Coronary artery (tissue), 2 donors: Measurements from ENCODE around the gene GAL3ST2.
"Not testable (repeated sequence)": the region's sequence is repeated elsewhere in the genome, so short reads cannot be mapped to it uniquely, and the experiment has no call there.

Experiments used
- DNase-seq: peaks from one replicate; pipeline ENCODE4 v3.0.0-alpha.2; 2017; ENCODE audit warnings: low spot score
- H3K27ac ChIP-seq, 2 donors: fragments of 200-600 bp; sonication (generic); one replicate each; pipeline ENCODE4 v1.5.1; 2016 to 2019
- H3K4me3 ChIP-seq: fragments of 200-600 bp; sonication (generic); 2 replicates; pipeline ENCODE4 v1.5.1; 2016; ENCODE audit warnings: mild to moderate bottlenecking, moderate library complexity
- TF ChIP-seq, protein P1 (sequence below): fragments of 200-600 bp; sonication (generic); IDR thresholded peaks from one replicate; pipeline ENCODE4 v1.5.1; 2019; ENCODE audit warnings: antibody characterized with exemption

GAL3ST2 gene

DNA sequence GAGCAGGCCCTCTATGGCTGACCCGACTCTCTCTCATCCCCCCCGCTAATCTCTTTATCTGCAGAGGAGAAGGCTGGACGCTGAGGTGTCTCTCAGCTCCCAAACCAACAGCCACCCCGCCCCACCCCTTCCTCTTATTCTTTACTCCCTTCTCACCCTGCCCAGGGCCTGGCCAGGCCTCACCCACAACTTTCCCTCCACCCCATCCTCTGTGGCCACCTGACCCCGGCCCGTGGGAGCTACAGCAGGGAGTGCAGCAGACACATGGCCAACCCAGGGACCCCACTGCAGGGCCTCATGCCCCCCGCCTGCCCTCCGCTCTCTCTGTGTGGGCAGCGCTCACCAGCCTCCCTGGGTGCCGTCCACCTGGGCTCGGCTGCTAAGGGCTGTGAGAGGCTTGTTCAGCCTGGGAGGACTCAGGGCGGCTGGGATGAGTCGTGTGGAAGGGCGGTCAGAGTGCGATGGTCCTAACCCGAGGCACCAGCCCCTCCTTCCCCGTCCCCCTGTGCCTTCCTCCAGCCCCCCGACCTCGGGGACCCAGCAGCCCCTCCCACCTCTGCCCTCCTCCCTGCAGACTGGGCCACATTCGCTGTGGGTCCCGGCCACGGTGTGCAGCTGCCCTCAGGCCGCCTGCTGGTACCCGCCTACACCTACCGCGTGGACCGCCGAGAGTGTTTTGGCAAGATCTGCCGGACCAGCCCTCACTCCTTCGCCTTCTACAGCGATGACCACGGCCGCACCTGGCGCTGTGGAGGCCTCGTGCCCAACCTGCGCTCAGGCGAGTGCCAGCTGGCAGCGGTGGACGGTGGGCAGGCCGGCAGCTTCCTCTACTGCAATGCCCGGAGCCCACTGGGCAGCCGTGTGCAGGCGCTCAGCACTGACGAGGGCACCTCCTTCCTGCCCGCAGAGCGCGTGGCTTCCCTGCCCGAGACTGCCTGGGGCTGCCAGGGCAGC is 39.1 kb downstream of the GAL3ST2 start:
- Histone ChIP-seq H3K27ac (no peak overlapping the region), H3K4me3 (no peak overlapping the region)
- peak; percentile 60 for DNase-seq
- TF ChIP-seq, protein P1, sequence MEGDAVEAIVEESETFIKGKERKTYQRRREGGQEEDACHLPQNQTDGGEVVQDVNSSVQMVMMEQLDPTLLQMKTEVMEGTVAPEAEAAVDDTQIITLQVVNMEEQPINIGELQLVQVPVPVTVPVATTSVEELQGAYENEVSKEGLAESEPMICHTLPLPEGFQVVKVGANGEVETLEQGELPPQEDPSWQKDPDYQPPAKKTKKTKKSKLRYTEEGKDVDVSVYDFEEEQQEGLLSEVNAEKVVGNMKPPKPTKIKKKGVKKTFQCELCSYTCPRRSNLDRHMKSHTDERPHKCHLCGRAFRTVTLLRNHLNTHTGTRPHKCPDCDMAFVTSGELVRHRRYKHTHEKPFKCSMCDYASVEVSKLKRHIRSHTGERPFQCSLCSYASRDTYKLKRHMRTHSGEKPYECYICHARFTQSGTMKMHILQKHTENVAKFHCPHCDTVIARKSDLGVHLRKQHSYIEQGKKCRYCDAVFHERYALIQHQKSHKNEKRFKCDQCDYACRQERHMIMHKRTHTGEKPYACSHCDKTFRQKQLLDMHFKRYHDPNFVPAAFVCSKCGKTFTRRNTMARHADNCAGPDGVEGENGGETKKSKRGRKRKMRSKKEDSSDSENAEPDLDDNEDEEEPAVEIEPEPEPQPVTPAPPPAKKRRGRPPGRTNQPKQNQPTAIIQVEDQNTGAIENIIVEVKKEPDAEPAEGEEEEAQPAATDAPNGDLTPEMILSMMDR, result no peak

DNA sequence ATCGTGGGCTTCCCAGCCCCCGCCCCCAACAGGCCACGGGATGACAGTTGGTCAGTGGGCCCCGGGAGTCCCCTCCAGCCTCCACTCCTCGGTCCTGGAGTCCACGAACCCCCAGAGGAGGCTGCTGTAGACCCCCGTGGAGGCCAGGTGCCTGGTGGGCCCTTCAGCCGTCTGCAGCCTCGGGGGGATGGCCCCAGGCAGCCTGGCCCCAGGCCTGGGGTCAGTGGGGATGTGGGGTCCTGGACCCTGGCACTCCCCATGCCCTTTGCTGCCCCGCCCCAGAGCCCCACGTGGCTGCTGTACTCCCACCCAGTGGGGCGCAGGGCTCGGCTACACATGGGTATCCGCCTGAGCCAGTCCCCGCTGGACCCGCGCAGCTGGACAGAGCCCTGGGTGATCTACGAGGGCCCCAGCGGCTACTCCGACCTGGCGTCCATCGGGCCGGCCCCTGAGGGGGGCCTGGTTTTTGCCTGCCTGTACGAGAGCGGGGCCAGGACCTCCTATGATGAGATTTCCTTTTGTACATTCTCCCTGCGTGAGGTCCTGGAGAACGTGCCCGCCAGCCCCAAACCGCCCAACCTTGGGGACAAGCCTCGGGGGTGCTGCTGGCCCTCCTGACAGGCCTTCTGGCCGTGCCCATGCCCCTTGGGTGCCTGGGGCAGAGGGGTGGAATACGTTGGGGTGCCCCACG is 40.0 kb downstream of the GAL3ST2 start:
- TF ChIP-seq, protein P1, result no peak
- no peak overlapping the region for H3K27ac ChIP-seq
- peak; percentile 69 for DNase-seq
- H3K4me3 ChIP-seq, result no peak overlapping the region

DNA sequence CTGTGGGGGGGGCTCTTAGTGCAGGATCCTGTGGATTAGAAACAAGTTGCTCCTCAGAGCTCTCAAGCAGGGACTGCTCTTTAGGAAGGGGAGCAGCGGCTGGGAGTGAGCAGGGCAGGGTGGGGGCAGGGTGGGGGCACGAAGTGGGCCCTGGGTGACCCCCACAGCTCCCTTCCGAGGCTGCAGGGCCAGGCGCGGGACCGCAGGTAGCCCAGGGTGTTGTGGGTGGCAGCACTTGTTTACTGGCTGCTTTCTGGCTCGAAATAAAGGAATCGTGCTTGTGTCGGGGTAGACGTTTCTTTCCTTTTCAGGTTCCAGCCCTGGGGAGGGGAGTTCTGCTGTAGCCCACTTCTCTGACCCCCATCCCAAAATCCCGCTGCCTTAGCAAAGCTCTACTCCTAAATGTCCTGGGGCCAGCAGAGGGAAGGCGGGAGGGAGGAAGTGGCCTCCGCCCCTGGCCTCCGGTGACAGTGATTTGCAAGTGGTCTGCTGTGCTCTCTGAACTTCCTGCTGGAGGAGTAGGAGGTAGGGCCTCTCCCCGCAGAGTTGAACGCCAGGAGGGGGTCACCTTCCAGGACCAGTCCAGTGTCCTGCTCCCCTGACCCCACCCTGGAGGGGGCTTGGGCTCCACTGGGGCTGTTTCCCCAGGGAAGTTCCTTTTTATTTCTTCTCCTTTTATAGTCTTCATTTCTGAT is 40.7 kb downstream of the GAL3ST2 start:
- Histone ChIP-seq H3K27ac (no peak overlapping the region), H3K4me3 (no peak overlapping the region)
- peak; percentile 71 for DNase-seq
- TF ChIP-seq, protein P1, result no peak

DNA sequence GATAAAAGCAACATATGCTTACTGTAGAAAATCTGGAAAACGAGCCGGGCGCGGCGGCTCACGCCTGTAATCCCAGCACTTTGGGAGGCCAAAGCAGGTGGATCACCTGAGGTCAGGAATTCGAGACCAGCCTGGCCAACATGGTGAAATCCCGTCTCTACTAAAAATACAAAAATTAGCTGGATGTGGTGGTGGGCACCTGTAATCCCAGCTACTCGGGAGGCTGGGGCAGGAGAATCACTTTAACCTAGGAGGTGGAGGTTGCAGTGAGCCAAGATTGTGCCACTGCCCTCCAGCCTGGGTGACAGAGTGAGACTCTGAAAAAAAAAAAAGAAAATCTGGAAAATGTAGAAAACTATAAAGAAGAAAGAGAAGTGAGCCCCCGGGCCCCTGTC is 41.2 kb downstream of the GAL3ST2 start:
- H3K27ac ChIP-seq, H3K4me3 ChIP-seq, DNase-seq: not testable (repeated sequence)

DNA sequence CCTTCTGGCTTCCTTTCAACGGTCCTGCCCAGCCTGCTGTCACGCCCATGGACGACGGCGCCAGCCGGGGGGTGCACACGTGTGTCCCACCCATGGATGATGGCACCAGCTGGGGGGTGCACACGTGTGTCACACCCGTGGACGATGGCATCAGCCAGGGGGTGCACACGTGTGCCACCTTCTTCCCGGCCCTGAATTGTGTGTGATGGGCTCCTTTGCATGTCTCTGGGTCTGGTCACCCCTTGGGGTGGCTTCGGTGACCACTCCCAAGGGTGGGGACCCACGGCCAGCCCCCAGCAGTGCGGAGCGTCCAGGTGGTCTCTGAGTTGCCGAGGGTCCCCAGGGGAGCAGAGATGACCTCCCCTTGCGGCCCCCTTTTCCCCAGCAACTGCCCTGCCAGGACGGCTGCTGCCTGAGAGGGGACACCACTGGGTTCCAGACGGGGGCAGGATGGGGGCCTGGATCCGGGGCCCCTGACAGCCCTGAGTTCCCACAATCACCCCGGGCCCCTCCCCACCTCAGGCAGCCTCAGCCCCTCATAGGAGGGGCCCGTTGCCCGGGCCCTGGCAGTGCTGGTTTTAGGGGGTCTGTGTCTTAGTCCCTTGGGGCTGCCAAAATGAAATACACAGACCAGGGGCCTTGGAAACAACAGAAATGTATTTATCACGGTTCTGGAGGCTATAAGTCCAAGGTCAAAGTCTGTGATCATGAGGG is 41.8 kb downstream of the GAL3ST2 start:
- TF ChIP-seq, protein P1, result no peak
- H3K4me3 ChIP-seq, result no peak overlapping the region
- no peak overlapping the region for H3K27ac ChIP-seq
- peak; percentile 68 for DNase-seq

DNA sequence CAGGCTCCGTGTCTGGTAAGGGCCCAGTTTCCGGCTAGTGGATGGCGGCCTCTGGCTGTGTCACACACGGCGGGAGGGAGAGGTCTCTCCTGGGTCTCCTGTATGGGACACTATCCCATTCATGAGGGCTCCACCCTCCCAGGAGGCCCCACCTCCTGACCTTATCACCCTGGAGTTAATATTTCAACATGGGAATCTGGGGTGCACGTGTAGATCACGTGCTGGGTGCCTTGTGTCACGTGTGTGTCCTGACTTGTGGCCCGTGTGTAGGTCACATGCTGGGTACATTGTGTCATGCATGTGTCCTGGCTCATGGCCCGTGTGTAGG is 42.3 kb downstream of the GAL3ST2 start:
- H3K27ac ChIP-seq, result no peak overlapping the region
- TF ChIP-seq, protein P1, result no peak
- no peak overlapping the region for H3K4me3 ChIP-seq
- no peak for DNase-seq

DNA sequence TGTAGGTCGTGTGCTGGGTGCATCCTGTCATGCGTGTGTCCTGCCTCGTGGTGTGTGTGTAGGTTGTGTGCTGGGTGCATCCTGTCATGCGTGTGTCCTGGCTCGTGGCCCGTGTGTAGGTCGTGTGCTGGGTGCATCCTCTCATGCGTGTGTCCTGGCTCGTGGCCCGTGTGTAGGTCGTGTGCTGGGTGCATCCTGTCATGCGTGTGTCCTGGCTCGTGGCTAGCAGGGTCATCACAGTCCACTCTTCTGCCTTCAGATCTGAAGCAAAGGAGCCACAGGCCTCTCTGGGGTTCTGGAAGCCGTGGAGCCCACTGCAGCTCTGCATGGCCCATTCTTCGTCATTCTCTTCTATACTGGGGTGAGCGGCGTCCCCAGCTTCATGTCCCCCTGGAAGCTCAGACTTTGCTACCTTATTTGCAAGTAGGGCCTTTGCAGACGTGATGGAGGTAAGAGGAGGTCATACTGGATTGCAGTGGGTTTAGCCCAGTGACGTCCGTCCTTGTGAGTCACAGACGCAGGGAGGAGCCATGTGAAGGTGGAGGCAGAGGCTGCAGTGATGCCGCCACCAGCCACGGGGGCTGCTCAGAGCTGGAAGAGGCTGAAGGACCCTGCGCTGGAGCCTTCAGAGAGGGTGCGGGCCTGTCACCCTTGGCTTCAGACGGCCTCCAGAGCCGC is 43.5 kb downstream of the GAL3ST2 start:
- DNase-seq, result peak; percentile 19
- not testable (repeated sequence) for H3K4me3 ChIP-seq, H3K27ac ChIP-seq
